HepG2 (cell line): Measurements from ENCODE around the gene RASD1.

Source experiments
- REXO4 ChIP-seq: sonication (generic); formaldehyde crosslinking; IDR thresholded peaks from 2 replicates; pipeline ENCODE4 v1.8.0; 2022; ENCODE audit warnings: missing genetic modification reagents, mild to moderate bottlenecking, borderline replicate concordance
- ZNF549 ChIP-seq: sonication (generic); formaldehyde crosslinking; IDR thresholded peaks from 2 replicates; pipeline ENCODE4 v1.5.0; 2020; ENCODE audit warnings: missing genetic modification reagents
- TF ChIP-seq, protein P1 (sequence below): sonication (generic); formaldehyde crosslinking; IDR thresholded peaks from 2 replicates; pipeline ENCODE4 v1.5.1; 2020; ENCODE audit warnings: missing genetic modification reagents, mild to moderate bottlenecking, borderline replicate concordance
- TF ChIP-seq, protein P2 (sequence below): sonication (generic); formaldehyde crosslinking; IDR thresholded peaks from 2 replicates; pipeline ENCODE4 v1.5.0; 2020; ENCODE audit warnings: mild to moderate bottlenecking, missing genetic modification reagents, moderate library complexity

DNA sequence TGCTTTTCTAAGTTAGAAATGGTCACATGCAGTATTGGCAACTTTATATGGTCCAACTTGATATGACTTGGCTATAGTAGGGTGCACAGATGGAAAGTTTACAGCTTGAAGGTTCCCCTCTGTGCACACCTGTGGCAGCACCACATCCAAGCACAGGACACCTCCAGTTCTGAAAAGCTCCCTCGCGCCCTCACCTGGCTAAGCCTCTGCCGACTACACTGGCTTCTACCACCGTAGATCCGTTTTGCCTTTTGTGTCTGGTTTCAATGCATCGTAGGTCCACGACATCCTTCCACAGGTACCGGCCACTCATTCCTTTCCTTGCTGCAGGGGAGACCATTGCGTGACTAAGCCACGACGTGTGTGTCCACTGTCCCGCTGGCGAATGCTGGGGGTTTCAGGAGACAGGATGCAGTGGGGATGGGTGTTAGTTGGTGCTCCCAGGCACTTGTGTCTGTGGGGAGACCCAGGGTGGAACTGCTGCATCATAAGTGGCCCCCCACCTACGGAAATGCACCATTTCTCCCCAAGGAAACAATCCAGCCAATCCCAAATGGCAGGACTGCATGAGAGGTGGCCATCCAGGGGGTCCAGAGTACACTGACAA, 4.9 kb upstream of the RASD1 start:
- TF ChIP-seq, protein P1, sequence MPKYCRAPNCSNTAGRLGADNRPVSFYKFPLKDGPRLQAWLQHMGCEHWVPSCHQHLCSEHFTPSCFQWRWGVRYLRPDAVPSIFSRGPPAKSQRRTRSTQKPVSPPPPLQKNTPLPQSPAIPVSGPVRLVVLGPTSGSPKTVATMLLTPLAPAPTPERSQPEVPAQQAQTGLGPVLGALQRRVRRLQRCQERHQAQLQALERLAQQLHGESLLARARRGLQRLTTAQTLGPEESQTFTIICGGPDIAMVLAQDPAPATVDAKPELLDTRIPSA (CRISPR knock-in tag): no peak
- TF ChIP-seq REXO4 (no peak), ZNF549 (no peak)
- TF ChIP-seq, protein P2, sequence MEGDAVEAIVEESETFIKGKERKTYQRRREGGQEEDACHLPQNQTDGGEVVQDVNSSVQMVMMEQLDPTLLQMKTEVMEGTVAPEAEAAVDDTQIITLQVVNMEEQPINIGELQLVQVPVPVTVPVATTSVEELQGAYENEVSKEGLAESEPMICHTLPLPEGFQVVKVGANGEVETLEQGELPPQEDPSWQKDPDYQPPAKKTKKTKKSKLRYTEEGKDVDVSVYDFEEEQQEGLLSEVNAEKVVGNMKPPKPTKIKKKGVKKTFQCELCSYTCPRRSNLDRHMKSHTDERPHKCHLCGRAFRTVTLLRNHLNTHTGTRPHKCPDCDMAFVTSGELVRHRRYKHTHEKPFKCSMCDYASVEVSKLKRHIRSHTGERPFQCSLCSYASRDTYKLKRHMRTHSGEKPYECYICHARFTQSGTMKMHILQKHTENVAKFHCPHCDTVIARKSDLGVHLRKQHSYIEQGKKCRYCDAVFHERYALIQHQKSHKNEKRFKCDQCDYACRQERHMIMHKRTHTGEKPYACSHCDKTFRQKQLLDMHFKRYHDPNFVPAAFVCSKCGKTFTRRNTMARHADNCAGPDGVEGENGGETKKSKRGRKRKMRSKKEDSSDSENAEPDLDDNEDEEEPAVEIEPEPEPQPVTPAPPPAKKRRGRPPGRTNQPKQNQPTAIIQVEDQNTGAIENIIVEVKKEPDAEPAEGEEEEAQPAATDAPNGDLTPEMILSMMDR (CRISPR knock-in tag): peak; percentile 50
